ENCODE measurements around the gene MYO1D. TPM values are rescaled to one million over a fixed set of nuclear protein-coding genes. Genes with fewer than 3 reads are reported as not detected.

MYO1D gene
- total RNA-seq, 1 experiment from 2014 or later, result 40.8 TPM

- no peak overlapping the region for H3K4me2 ChIP-seq
- no peak overlapping the region for H3K27ac ChIP-seq
- no peaks in the 10 kb centered on the region for H3K4me1 ChIP-seq (replicated peaks; ENCODE audit: insufficient read depth)
- H3K36me3 ChIP-seq (ENCODE audit: low read depth), result no peaks in the 10 kb centered on the region
- no peak overlapping the region for H3K4me3 ChIP-seq
- no peak for DNase-seq
- H3K9me3 ChIP-seq (ENCODE audit: insufficient read depth, low read depth), result no peaks in the 10 kb centered on the region
- ChIA-PET POLR2A (ENCODE audit: unreplicated experiment) (interaction anchor here (0.6 kb wide), 1 partner anchor 26 kb away, joined by 4 read pairs; no protein-coding TSS in a partner anchor), CTCF (interaction anchor here (0.6 kb wide), 1 partner anchor 11 kb away, joined by 3 read pairs; no protein-coding TSS in a partner anchor)
- no peaks in the 10 kb centered on the region for H4K20me1 ChIP-seq (ENCODE audit: insufficient read depth)
- no TSS peak for BruUV-seq (replicated peaks)
- no peaks in the 10 kb centered on the region for H3K9me2 ChIP-seq (ENCODE audit: insufficient read depth)
- intact Hi-C loops (cut with micrococcal nuclease; ENCODE audit: unreplicated experiment), result no loop called here
- no peaks in the 10 kb centered on the region for H3K79me2 ChIP-seq (ENCODE audit: low read depth)
- no peaks in the 10 kb centered on the region for H3F3A ChIP-seq (ENCODE audit: insufficient read depth, low read depth)
- TF ChIP-seq EZH2 (IDR thresholded peaks at IDR 0.05; ENCODE audit: low read depth) (no peak), CTCF (conservative IDR thresholded peaks at IDR 0.05) (no peak)
- H3K27me3 ChIP-seq (ENCODE audit: insufficient read depth, low read depth), result no peaks in the 10 kb centered on the region
- no peak overlapping the region for H2AFZ ChIP-seq
Measured at GRCh38 chr17:32846143-32846542, 30.8 kb downstream of the MYO1D start.

GRCh38 chr17:32840241-32840640 lies 36.7 kb downstream of the MYO1D start:
- Histone ChIP-seq H2AFZ (no peak overlapping the region), H3K36me3 (ENCODE audit: low read depth) (no peaks in the 10 kb centered on the region), H3F3A (ENCODE audit: insufficient read depth, low read depth) (no peaks in the 10 kb centered on the region), H3K4me3 (no peak overlapping the region), H3K4me1 (replicated peaks; ENCODE audit: insufficient read depth) (no peaks in the 10 kb centered on the region), H3K4me2 (no peak overlapping the region), H3K27ac (no peak overlapping the region), H3K9me3 (ENCODE audit: insufficient read depth, low read depth) (no peaks in the 10 kb centered on the region), H3K79me2 (ENCODE audit: low read depth) (no peaks in the 10 kb centered on the region), H3K9me2 (ENCODE audit: insufficient read depth) (no peaks in the 10 kb centered on the region), H4K20me1 (ENCODE audit: insufficient read depth) (no peaks in the 10 kb centered on the region), H3K27me3 (ENCODE audit: insufficient read depth, low read depth) (no peaks in the 10 kb centered on the region)
- no TSS peak for BruUV-seq (replicated peaks)
- ChIA-PET CTCF (no interaction called here), POLR2A (ENCODE audit: unreplicated experiment) (no interaction called here)
- TF ChIP-seq CTCF (conservative IDR thresholded peaks at IDR 0.05) (no peak), EZH2 (IDR thresholded peaks at IDR 0.05; ENCODE audit: low read depth) (no peak)
- no peak for DNase-seq
- intact Hi-C loops (cut with micrococcal nuclease; ENCODE audit: unreplicated experiment), result no loop called here

- no peaks in the 10 kb centered on the region for H4K20me1 ChIP-seq (ENCODE audit: insufficient read depth)
- CTCF ChIA-PET, result interaction anchor here (0.6 kb wide), 1 partner anchor 626 kb away, joined by 3 read pairs; no protein-coding TSS in a partner anchor
- no peak overlapping the region for H3K4me2 ChIP-seq
- no peaks in the 10 kb centered on the region for H3K9me2 ChIP-seq (ENCODE audit: insufficient read depth)
- H3K4me1 ChIP-seq (replicated peaks; ENCODE audit: insufficient read depth), result no peaks in the 10 kb centered on the region
- no peak for DNase-seq
- POLR2A ChIA-PET (ENCODE audit: unreplicated experiment), result no interaction called here
- H3K27me3 ChIP-seq (ENCODE audit: insufficient read depth, low read depth), result no peaks in the 10 kb centered on the region
- no peak overlapping the region for H3K27ac ChIP-seq
- H3K9me3 ChIP-seq (ENCODE audit: insufficient read depth, low read depth), result no peaks in the 10 kb centered on the region
- H3K79me2 ChIP-seq (ENCODE audit: low read depth), result no peaks in the 10 kb centered on the region
- no peaks in the 10 kb centered on the region for H3F3A ChIP-seq (ENCODE audit: insufficient read depth, low read depth)
- no peak overlapping the region for H2AFZ ChIP-seq
- no TSS peak for BruUV-seq (replicated peaks)
- H3K4me3 ChIP-seq, result no peak overlapping the region
- intact Hi-C loops (cut with micrococcal nuclease; ENCODE audit: unreplicated experiment), result no loop called here
- H3K36me3 ChIP-seq (ENCODE audit: low read depth), result no peaks in the 10 kb centered on the region
- no peak for TF ChIP-seq EZH2 (IDR thresholded peaks at IDR 0.05; ENCODE audit: low read depth)
- TF ChIP-seq CTCF (conservative IDR thresholded peaks at IDR 0.05), result no peak
Measured at GRCh38 chr17:32836527-32836926, 40.4 kb downstream of the MYO1D start.
